Lower leg skin (tissue), 3 donors: ENCODE data around the gene MAGI2.

ENCODE experiments used
- CTCF ChIP-seq, 3 donors: fragments of 450-650 bp; IDR thresholded peaks; one replicate each; pipeline ENCODE4 v1.5.1; 2016; ENCODE audit warnings: antibody characterized with exemption in 3 of 3, mild to moderate bottlenecking in 3 of 3, moderate library complexity in 2 of 3
- POLR2A ChIP-seq, 2 donors: fragments of 450-650 bp; IDR thresholded peaks; one replicate each; pipeline ENCODE4 v1.6.1; 2016 to 2017; ENCODE audit warnings: antibody characterized with exemption in 2 of 2, mild to moderate bottlenecking in 1 of 2, moderate library complexity in 1 of 2

DNA sequence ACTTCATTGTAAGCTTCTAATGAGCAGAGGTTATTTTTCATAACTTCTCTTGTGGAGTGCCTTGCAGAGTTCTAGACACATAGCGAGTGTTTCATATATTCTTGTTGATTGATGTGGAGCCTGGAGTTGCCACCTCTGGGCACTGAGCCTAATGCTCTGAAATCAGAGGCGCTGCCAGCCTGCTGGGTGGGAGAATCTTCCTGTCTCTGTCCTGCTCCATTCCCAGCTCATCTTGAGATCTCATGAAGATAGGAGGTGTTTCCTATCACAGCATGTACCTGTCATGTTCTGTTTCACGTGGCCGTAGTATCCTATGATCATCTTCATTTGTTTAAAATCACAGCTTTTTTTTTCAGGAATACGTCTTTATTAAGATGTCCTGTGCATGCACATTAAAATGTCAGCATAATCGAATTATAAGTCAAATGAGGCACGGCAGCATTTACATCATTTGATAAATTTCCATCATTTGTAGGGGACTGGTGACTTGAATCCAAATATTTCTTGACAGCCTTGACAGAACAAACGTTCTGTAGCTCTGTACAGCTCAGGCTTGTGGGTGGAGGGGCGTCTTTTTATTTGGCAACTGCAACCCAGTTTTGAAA lies 1261.9 kb downstream of the MAGI2 start:
- TF ChIP-seq POLR2A (IDR thresholded peaks at IDR 0.05) (no peak), CTCF (IDR thresholded peaks at IDR 0.05) (no peak)
